ENCODE results near the gene PER2.
"Not testable (repeated sequence)": the region's sequence is repeated elsewhere in the genome, so short reads cannot be mapped to it uniquely, and the experiment has no call there.

The PER2 gene

GRCh38 chr2:238320648-238321281 is 32.4 kb upstream of the PER2 start:
- peak; percentile 6 for DNase-seq (ENCODE audit: low read depth)
- TF ChIP-seq CTCF (conservative IDR thresholded peaks at IDR 0.05; ENCODE audit: control insufficient read depth, insufficient read depth, low read depth, low read length), result no peak
- H3K4me3 ChIP-seq (ENCODE audit: control insufficient read depth, low read depth, low read length), result peak overlapping the region; percentile 58

DNA sequence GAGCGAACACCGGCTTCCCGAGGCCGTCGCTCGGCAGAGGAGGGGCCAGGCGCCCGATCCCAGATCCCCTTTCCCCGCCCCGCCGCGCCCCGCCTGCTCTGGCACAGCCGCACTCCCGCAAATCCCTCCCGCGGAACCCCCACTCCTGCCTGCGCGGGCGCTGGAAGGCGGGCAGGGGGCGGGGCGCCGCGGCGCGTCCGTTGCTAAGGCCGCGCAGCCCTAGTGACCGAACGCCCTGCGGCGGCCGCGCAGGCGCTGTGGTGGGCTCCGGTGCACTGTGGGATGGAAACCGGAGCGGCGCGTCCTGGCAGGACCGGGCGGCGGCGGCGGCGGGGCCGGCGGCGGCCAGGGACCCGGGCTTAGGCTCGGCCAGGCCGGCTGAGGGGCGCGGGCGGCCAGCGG is 31.8 kb upstream of the PER2 start, which contains the start of gene TRAF3IP1:
Gene TRAF3IP1 (plus strand): TSS at position 273 of the 402 bp plus-strand sequence. CDS start 145 bp downstream, outside the sequence.
- peak within 1 kb of the TSS; percentile 60 for H3K4me3 ChIP-seq (ENCODE audit: control insufficient read depth, low read depth, low read length)
- peak; percentile 82 for DNase-seq (ENCODE audit: low read depth)
- no peak for TF ChIP-seq CTCF (conservative IDR thresholded peaks at IDR 0.05; ENCODE audit: control insufficient read depth, insufficient read depth, low read depth, low read length)

GRCh38 chr2:238315031-238315595 is 26.7 kb upstream of the PER2 start:
- TF ChIP-seq CTCF (conservative IDR thresholded peaks at IDR 0.05; ENCODE audit: control insufficient read depth, insufficient read depth, low read depth, low read length), result no peak
- no peak overlapping the region for H3K4me3 ChIP-seq (ENCODE audit: control insufficient read depth, low read depth, low read length)
- DNase-seq (ENCODE audit: low read depth), result no peak

- H3K4me3 ChIP-seq (ENCODE audit: control insufficient read depth, low read depth, low read length), result no peak overlapping the region
- no peak for TF ChIP-seq CTCF (conservative IDR thresholded peaks at IDR 0.05; ENCODE audit: control insufficient read depth, insufficient read depth, low read depth, low read length)
- no peak for DNase-seq (ENCODE audit: low read depth)
These were observed 26.2 kb upstream of the PER2 start for GRCh38 chr2:238314576-238314975.

- DNase-seq (ENCODE audit: low read depth), result no peak
- TF ChIP-seq CTCF (conservative IDR thresholded peaks at IDR 0.05; ENCODE audit: control insufficient read depth, insufficient read depth, low read depth, low read length), result no peak
- no peak overlapping the region for H3K4me3 ChIP-seq (ENCODE audit: control insufficient read depth, low read depth, low read length)
These were observed 25.6 kb upstream of the PER2 start for GRCh38 chr2:238313991-238314350.

- DNase-seq (ENCODE audit: low read depth), result no peak
- H3K4me3 ChIP-seq (ENCODE audit: control insufficient read depth, low read depth, low read length), result no peak overlapping the region
- no peak for TF ChIP-seq CTCF (conservative IDR thresholded peaks at IDR 0.05; ENCODE audit: control insufficient read depth, insufficient read depth, low read depth, low read length)
These were observed 25.0 kb upstream of the PER2 start for GRCh38 chr2:238313289-238313990.

DNA sequence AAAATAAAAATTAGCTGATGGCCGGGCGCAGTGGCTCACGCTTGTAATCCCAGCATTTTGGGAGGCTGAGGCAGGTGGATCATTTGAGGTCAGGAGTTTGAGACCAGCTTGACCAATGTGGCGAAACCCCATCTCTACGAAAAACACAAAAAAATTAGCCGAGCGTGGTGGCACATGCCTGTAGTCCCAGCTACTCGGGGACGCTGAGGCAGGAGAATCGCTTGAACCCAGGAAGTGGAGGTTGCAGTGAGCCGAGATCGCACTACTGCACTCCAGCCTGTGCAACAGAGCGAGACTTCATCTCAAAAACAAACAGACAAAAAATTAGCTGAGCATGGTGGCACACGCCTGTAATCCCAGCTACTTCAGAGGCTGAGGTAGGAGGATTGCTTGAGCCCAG is 22.3 kb upstream of the PER2 start:
- not testable (repeated sequence) for H3K4me3 ChIP-seq (ENCODE audit: control insufficient read depth, low read depth, low read length); DNase-seq (ENCODE audit: low read depth)

Measured in fibroblast of mammary gland (primary cell).